Memory B cell (primary cell): Measurements from ENCODE around the gene ARMCX2.

Experiments used
- ATAC-seq: fragments of 150-1000 bp; cut with Tn5 transposase; 2 replicates; pipeline ENCODE4 v1.10.0; 2021; ENCODE audit warnings: low read depth, mild to moderate bottlenecking, moderate library complexity
- DNase-seq, 2 donors: peaks; one replicate each; pipeline ENCODE4 v3.0.0; 2022; ENCODE audit warnings: low spot score in 2 of 2
- H3K27ac Mint-ChIP-seq: one replicate; pipeline ENCODE4 v1.8.0; 2022; ENCODE audit warnings: mild to moderate bottlenecking, moderate library complexity, mixed read lengths
- H3K27me3 Mint-ChIP-seq: one replicate; pipeline ENCODE4 v1.8.0; 2022; ENCODE audit warnings: mixed read lengths
- H3K36me3 Mint-ChIP-seq: one replicate; pipeline ENCODE4 v1.8.0; 2022; ENCODE audit warnings: mild to moderate bottlenecking, mixed read lengths
- H3K4me1 Mint-ChIP-seq: one replicate; pipeline ENCODE4 v1.8.0; 2022; ENCODE audit warnings: mixed read lengths
- H3K4me3 Mint-ChIP-seq: one replicate; pipeline ENCODE4 v1.8.0; 2022; ENCODE audit warnings: mild to moderate bottlenecking, moderate library complexity, mixed read lengths
- H3K9me3 Mint-ChIP-seq: one replicate; pipeline ENCODE4 v1.8.0; 2022; ENCODE audit warnings: mixed read lengths

The ARMCX2 gene

DNA sequence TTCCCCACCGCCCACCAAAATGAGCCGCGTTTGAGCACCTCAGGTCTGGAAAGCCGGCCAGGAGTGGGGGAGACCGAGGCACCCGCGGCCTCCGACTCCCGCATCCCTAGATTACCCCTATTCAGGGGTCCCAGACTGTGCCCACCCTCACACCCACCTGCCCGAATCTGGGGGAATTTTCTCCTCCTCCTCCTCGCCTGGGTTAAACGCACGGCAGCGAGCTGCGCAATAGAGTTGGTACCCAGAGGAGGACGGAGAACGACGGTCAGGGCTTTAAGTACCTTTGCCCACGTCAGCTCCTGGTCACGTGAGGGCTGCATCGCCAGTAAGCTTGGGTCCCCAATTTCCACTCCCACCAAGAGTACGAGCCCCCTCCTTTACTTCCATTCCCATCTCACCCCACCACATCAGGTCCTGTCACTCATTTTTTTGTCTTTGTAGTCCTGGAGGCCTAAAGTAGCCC lies at the start of gene ARMCX2:
Gene ARMCX2, minus strand, starts transcription at position 250 of the 463 bp plus-strand sequence. CDS start 2,262 bp downstream, outside the sequence.
- peaks cover 9% of the 10 kb centered on the region for H3K4me1 Mint-ChIP-seq
- no peaks in the 10 kb centered on the region for H3K9me3 Mint-ChIP-seq
- peak; percentile 34 for ATAC-seq
- peaks cover 2% of the 10 kb centered on the region for H3K36me3 Mint-ChIP-seq
- H3K4me3 Mint-ChIP-seq = peak within 1 kb of the TSS; percentile 92
- H3K27me3 Mint-ChIP-seq = peaks cover 8% of the 10 kb centered on the region
- H3K27ac Mint-ChIP-seq = peak within 1 kb of the TSS; percentile 85
- DNase-seq = no peak

DNA sequence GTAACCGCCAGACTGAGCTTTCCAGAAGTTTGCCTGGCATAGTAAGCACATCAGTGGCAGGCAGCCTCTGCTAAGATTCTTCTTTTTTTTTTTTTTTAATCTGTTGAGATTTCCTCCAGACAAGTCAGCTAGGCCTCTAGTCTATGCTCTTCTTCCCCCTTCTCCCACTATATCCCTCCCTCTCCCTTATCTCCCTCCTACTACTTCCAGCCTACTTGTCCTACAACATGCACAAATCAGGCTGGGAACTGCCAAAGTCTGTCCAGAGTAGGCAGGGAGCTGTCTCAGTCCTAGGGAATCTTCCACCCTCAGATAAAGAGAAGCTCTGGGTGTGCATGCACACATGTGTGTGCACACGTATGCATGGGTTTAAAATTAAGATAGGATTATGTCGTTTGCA lies 49.7 kb upstream of the ARMCX2 start:
- Mint-ChIP-seq H3K4me3 (no peak overlapping the region), H3K4me1 (no peaks in the 10 kb centered on the region), H3K27ac (no peak overlapping the region)

DNA sequence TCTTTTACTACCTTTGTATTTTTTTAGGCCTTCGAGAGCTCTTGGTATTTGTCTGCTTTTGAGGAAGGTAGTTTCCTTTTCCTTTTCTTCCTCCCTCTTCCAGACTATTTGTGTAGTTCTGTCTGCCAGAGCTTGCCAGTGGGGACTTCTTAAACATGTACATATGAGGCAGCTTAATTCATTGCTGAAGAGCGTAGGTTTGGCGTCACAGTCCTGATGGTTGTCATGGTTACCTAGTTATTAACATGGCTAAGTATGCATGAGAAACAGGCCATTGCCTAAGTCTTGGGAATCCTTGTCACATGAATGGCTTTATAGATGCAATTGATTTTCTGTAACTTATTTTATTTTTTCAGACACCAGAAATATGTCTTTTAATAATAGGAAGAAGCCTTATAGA lies 48.5 kb upstream of the ARMCX2 start:
- ATAC-seq (no peak), DNase-seq (no peak)
- H3K4me3 Mint-ChIP-seq = no peak overlapping the region
- no peaks in the 10 kb centered on the region for H3K4me1 Mint-ChIP-seq
- no peaks in the 10 kb centered on the region for H3K9me3 Mint-ChIP-seq
- no peaks in the 10 kb centered on the region for H3K36me3 Mint-ChIP-seq
- no peaks in the 10 kb centered on the region for H3K27me3 Mint-ChIP-seq
- no peak overlapping the region for H3K27ac Mint-ChIP-seq

More for the DNA sequence above, 49.7 kb upstream of the ARMCX2 start:
- H3K36me3 Mint-ChIP-seq = no peaks in the 10 kb centered on the region
- DNase-seq (no peak), ATAC-seq (no peak)
- no peaks in the 10 kb centered on the region for H3K9me3 Mint-ChIP-seq
- no peaks in the 10 kb centered on the region for H3K27me3 Mint-ChIP-seq

DNA sequence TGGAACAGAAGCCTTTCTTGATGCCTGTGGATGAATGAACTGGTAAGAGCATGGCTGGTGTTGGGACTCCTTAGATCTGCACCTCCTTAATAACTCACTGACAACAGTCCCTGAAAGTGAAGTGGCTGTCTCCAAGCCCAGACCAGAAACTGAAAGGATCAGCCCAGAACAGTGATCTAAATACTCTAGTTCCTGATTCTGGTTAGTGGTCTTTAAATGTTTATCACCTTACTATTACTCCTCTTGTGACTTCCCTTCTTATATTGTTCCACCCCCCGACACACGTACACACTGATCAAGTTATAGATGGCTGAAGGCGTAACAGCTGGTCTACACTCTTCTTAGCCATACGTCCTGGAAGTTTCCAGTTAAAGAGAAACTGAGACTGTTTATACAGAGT lies 33.8 kb upstream of the ARMCX2 start:
- no peak overlapping the region for H3K27ac Mint-ChIP-seq
- H3K4me1 Mint-ChIP-seq = peaks cover 9% of the 10 kb centered on the region
- no peaks in the 10 kb centered on the region for H3K9me3 Mint-ChIP-seq
- ATAC-seq (peak; percentile 91), DNase-seq (no peak)
- H3K36me3 Mint-ChIP-seq = no peaks in the 10 kb centered on the region
- peaks cover 4% of the 10 kb centered on the region for H3K27me3 Mint-ChIP-seq
- peak overlapping the region; percentile 8 for H3K4me3 Mint-ChIP-seq

DNA sequence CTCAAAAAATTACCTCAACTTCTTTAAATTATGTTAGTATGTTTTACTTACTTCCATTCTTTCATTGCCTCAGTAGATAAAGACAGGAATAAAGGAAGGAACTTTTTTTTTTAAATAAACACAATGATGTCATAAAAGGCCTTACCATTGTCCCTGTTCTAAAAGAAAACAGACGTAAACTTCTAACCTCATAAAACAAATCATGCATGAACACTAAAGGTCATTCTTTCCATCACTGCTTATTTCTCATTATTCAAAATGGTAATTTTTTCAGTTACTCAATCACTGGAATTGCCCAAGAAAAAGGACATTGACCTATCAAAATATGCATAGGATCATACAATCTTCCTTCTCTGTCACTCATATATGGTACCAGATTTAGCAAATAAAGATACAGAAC lies 32.2 kb upstream of the ARMCX2 start:
- Mint-ChIP-seq H3K9me3 (no peaks in the 10 kb centered on the region), H3K27ac (no peak overlapping the region), H3K4me3 (no peak overlapping the region), H3K4me1 (peaks cover 11% of the 10 kb centered on the region), H3K27me3 (peaks cover 1% of the 10 kb centered on the region), H3K36me3 (no peaks in the 10 kb centered on the region)
- ATAC-seq (no peak), DNase-seq (no peak)

DNA sequence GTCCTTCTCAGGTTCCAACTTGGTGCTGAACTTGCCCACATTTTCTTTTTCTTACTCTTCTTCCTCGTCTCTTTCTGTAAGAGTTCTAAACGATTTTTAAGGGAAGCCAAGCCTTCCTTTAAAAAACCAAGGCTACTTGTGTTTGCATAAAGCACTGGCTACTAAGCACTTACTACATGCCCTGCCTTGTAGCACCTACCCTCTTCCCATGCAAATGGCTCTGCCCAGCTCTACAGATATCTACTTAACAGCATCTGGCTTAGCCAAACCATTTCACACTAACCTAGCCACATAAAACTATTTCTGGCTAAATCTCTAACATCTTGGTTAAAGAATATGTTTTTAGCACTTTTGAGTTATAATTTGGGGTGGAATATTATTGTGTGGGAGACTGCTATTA lies 26.9 kb upstream of the ARMCX2 start:
- H3K27me3 Mint-ChIP-seq = peaks cover 2% of the 10 kb centered on the region
- no peak overlapping the region for H3K27ac Mint-ChIP-seq
- H3K4me3 Mint-ChIP-seq = no peak overlapping the region
- DNase-seq (no peak), ATAC-seq (no peak)
- no peaks in the 10 kb centered on the region for H3K9me3 Mint-ChIP-seq
- H3K36me3 Mint-ChIP-seq = no peaks in the 10 kb centered on the region
- peaks cover 4% of the 10 kb centered on the region for H3K4me1 Mint-ChIP-seq

DNA sequence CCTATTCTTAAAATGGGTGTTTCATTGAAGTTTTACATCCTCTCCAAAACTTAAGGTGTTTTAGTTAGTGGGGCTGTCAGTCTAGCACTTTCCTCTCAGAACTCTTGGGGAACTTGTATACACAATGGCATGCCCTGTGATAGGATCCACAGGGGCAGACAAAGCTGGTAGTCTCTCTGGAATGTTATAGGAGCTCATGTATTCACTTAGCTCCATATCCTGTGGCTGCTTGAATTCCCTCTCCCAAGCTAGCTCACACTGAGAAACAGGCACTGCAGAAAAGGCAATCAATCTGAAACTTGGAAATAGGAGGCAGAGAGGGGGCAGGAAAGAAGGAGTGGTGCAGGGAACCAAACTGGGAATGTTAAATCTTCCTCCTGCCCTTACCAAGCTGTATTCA lies 26.3 kb upstream of the ARMCX2 start:
- Mint-ChIP-seq H3K27ac (no peak overlapping the region), H3K4me3 (no peak overlapping the region), H3K4me1 (peaks cover 4% of the 10 kb centered on the region), H3K27me3 (peaks cover 2% of the 10 kb centered on the region), H3K36me3 (no peaks in the 10 kb centered on the region), H3K9me3 (no peaks in the 10 kb centered on the region)
- no peak for DNase-seq
- no peak for ATAC-seq

DNA sequence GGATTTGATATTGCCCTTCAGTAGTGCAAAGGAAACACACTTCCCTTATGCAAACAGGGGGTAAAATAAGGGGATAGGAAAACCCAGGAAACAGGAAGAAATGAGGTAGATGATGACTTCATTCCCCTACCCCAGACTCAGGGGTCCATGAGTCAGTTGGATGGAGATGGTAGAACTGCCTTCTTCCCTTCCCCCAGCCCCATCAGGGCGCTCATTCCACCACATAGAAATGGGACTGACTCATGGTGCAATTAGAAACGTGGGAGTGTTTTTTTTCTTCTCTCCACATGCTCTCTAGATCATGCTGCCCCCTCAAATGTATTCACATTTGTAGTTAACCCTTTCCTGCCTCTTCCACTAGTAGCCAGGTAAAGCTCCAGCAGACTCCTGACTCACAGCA lies 23.1 kb upstream of the ARMCX2 start:
- Mint-ChIP-seq H3K27me3 (peaks cover 3% of the 10 kb centered on the region), H3K4me3 (no peak overlapping the region), H3K27ac (no peak overlapping the region), H3K9me3 (no peaks in the 10 kb centered on the region), H3K36me3 (peaks cover 2% of the 10 kb centered on the region), H3K4me1 (no peaks in the 10 kb centered on the region)
- no peak for DNase-seq
- no peak for ATAC-seq

DNA sequence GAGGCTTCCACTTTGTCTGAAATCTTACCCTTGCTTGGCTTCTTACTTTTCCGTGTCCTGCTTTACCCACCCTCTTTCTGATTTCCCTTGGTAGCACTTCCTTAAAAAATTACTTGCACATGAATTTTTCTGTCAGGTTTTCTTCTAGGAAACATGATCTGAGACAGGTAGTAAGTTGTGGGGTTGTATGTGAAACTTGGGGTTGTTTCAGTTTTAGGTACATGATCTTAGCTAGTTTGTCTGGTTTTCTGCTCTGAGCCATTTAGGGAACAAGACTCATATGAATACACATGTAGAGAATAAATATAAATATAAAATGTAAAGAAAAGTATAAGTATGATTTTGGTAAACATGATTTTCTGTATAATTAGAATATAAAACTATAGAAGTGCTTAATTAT lies 17.4 kb upstream of the ARMCX2 start:
- no peaks in the 10 kb centered on the region for H3K4me1 Mint-ChIP-seq
- H3K27me3 Mint-ChIP-seq = peaks cover 6% of the 10 kb centered on the region
- DNase-seq (no peak), ATAC-seq (no peak)
- no peak overlapping the region for H3K27ac Mint-ChIP-seq
- no peaks in the 10 kb centered on the region for H3K9me3 Mint-ChIP-seq
- H3K36me3 Mint-ChIP-seq = peaks cover 2% of the 10 kb centered on the region
- H3K4me3 Mint-ChIP-seq = no peak overlapping the region

DNA sequence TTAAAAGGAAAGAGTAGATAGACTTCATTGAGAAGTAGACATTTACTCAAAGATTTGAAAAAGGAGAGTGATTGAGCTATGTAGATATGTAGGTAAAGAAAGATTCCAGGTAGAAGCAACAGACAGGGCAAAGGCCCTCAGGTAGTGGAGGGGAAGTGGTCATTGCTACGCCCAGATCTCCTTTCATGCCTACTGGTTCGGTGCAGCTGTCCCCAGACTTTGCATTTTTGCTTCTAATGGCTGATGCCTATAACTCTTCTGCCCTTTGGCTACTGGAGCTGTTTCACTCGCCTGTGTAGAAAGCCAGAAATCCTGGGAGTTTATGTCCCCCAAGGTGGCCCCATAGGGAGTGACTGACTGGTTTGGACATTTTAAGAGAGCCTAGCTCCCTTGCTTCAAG lies 16.9 kb upstream of the ARMCX2 start:
- no peaks in the 10 kb centered on the region for H3K9me3 Mint-ChIP-seq
- no peak for ATAC-seq
- no peak for DNase-seq
- H3K36me3 Mint-ChIP-seq = peaks cover 2% of the 10 kb centered on the region
- no peaks in the 10 kb centered on the region for H3K4me1 Mint-ChIP-seq
- H3K27me3 Mint-ChIP-seq = peaks cover 6% of the 10 kb centered on the region
- H3K4me3 Mint-ChIP-seq = no peak overlapping the region
- H3K27ac Mint-ChIP-seq = no peak overlapping the region

DNA sequence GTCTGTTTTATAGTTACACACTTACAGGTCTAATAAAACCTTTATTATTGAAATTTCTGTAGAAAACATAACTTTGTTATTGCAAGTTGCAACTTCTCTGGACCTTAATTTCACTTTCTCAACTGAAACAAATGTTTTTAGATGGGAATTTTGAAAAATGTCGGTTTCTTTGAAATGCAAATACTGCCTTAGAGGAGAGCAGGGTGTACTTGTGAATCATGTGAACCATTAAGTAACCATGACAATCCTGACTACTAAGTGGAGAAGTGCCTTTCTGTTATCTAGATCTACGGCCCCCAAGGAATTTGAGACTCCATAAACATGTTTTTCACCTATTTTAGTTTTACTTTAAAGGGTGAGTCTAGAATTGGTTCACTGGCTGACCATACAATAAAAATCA lies 8.5 kb upstream of the ARMCX2 start:
- Mint-ChIP-seq H3K9me3 (no peaks in the 10 kb centered on the region), H3K27me3 (peaks cover 6% of the 10 kb centered on the region), H3K27ac (no peak overlapping the region), H3K4me1 (no peaks in the 10 kb centered on the region), H3K4me3 (no peak overlapping the region), H3K36me3 (no peaks in the 10 kb centered on the region)
- no peak for DNase-seq
- ATAC-seq = no peak

DNA sequence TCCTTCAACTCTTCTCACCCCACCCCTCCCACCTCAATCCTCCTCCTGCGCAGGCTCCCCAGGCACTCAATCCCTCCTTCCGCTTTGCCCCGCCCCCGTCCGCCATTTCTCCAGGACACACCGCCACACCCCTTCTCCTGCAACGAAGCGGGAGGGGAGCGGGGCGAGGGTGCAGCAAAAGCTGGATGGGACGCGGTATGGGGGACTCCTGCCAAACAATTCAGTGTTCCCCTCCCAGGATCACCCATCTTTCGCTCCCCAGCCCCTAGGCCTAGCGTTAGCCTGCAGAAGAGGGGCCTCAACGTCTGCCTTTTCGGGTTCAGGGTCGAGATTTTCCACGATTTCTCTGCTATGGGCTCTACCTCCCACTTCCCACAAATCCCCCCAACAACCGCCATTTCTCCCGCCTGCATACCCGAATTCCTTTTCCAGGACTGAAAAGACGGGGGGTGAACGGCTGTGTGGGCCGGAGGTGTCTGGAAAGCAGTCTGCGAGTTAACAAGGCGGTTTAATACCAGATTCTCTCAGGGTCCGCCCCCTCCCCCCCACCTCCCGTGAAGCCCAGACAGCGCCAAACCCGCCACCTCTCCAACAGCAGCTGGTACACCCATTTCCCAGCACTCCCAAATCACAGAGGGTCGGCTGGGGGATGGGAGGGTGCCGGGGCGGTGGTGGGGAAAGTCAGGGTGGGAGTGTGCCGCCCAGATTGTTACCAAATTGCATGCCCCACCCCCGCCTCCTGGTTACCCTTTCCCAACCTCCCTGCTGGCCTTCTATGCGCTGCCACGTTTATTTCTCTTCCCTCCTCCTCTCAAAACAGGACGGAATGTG lies 774 bp downstream of the ARMCX2 start:
- Mint-ChIP-seq H3K4me3 (peak overlapping the region; percentile 92), H3K9me3 (no peaks in the 10 kb centered on the region), H3K36me3 (peaks cover 2% of the 10 kb centered on the region), H3K27me3 (peaks cover 6% of the 10 kb centered on the region), H3K4me1 (peaks cover 9% of the 10 kb centered on the region), H3K27ac (no peak overlapping the region)
- DNase-seq (peak in 1 of 2 donors; percentile 4), ATAC-seq (peak; percentile 72)

DNA sequence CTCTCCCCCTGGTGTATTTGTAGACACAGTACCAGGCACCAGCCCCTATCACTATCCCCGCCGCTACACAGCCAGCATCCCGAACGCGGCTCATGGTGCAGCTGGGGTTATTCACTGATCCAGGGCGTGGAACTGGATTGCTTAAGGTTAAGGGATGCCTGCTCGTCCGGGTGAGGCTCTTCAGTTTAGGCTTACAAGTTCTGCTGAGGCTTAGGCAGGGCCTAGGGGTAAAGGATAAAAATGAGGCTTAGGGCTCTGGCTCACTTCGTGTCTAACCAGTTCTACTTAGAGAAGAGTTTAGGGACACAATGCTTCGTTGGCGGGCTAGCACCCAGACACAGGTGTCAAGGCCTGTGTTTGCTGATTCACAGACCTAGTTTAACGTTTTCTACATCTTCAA lies 2.2 kb downstream of the ARMCX2 start:
- no peak for DNase-seq
- no peak for ATAC-seq
- Mint-ChIP-seq H3K9me3 (no peaks in the 10 kb centered on the region), H3K4me3 (no peak overlapping the region), H3K4me1 (peaks cover 9% of the 10 kb centered on the region), H3K27me3 (no peaks in the 10 kb centered on the region), H3K27ac (no peak overlapping the region), H3K36me3 (peaks cover 2% of the 10 kb centered on the region)

DNA sequence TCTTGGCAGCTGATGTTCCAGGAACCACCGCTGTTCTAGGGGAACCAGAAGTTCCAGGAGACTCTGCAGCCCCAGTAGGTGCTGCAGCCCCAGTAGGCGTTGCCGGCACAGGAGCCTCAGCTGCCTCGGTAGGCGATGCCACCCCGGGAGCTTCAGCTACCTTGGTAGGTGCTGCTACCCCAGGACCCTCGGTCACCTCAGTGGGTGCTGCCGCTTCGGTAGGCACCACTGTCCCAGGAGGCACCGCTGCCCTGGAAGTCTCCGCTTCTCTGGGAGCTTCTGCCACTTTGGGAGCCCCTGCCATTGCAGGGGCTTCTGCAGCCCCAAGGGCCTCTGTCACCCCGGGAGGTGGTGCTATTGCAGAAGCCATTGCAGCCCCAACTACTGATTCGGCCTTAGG lies 2.8 kb downstream of the ARMCX2 start:
- no peak overlapping the region for H3K27ac Mint-ChIP-seq
- no peak overlapping the region for H3K4me3 Mint-ChIP-seq
- peaks cover 2% of the 10 kb centered on the region for H3K36me3 Mint-ChIP-seq
- H3K27me3 Mint-ChIP-seq = no peaks in the 10 kb centered on the region
- H3K4me1 Mint-ChIP-seq = peaks cover 9% of the 10 kb centered on the region
- DNase-seq = no peak
- no peak for ATAC-seq
- no peaks in the 10 kb centered on the region for H3K9me3 Mint-ChIP-seq

DNA sequence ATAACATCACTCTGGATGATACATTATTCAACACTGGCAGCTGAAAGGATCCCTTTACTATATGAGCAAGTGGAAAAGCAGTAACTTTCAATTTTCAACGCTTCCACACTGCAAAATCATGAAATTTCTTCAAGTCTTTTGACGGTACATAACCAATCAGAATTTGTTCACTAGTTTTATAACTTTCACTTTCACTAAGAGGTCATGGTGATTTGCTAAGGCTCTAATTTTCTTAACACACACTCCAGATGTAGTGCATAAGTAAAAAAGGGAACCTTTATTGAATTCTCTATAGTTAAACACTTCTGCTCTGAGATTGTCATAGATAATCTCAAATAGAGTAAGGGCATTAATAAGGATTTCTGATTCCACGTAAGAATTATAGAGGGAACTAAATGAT lies 4.1 kb downstream of the ARMCX2 start:
- Mint-ChIP-seq H3K27ac (no peak overlapping the region), H3K36me3 (peaks cover 2% of the 10 kb centered on the region), H3K9me3 (no peaks in the 10 kb centered on the region), H3K27me3 (no peaks in the 10 kb centered on the region), H3K4me3 (peak overlapping the region; percentile 32), H3K4me1 (peaks cover 9% of the 10 kb centered on the region)
- DNase-seq = no peak
- peak; percentile 48 for ATAC-seq
